Suprapubic skin (tissue), 4 donors: ENCODE results near the gene ZNF181. TPM values are rescaled to one million over a fixed set of nuclear protein-coding genes. Genes with fewer than 3 reads are reported as not detected.

Experiments used
- DNase-seq, 2 donors: peaks; one replicate each; pipeline ENCODE4 v3.0.0-alpha.2; 2019; ENCODE audit warnings: low spot score in 2 of 2
- H3K27ac ChIP-seq: fragments of 200-600 bp; sonication (generic); one replicate; pipeline ENCODE4 v1.5.1; 2019
- H3K27me3 ChIP-seq: fragments of 200-600 bp; sonication (generic); one replicate; pipeline ENCODE4 v1.5.1; 2019
- H3K36me3 ChIP-seq: fragments of 200-600 bp; sonication (generic); one replicate; pipeline ENCODE4 v1.5.1; 2019
- H3K4me1 ChIP-seq: fragments of 200-600 bp; sonication (generic); one replicate; pipeline ENCODE4 v1.5.1; 2019
- H3K4me3 ChIP-seq: fragments of 200-600 bp; sonication (generic); one replicate; pipeline ENCODE4 v1.5.1; 2019; ENCODE audit warnings: mild to moderate bottlenecking
- H3K9me3 ChIP-seq: fragments of 200-600 bp; sonication (generic); one replicate; pipeline ENCODE4 v1.5.1; 2019
- CTCF ChIP-seq, 2 donors: fragments of 200-600 bp in 1 of 2; fragments of 450-650 bp in 1 of 2; sonication (generic) in 1 of 2; IDR thresholded peaks; one replicate each; pipeline ENCODE4 v1.5.1; 2016 to 2019; ENCODE audit warnings: antibody characterized with exemption in 2 of 2, mild to moderate bottlenecking in 1 of 2, moderate library complexity in 1 of 2
- EP300 ChIP-seq: sonication (generic); formaldehyde crosslinking; IDR thresholded peaks from one replicate; pipeline ENCODE4 v1.6.1; 2017; ENCODE audit warnings: antibody characterized with exemption
- POLR2A ChIP-seq, 2 donors: fragments of 450-650 bp; IDR thresholded peaks; one replicate each; pipeline ENCODE4 v1.6.1; 2017; ENCODE audit warnings: antibody characterized with exemption in 2 of 2, mild to moderate bottlenecking in 2 of 2, moderate library complexity in 2 of 2
- POLR2AphosphoS5 ChIP-seq, 3 donors: sonication (generic); formaldehyde crosslinking; IDR thresholded peaks; one replicate each; pipeline ENCODE4 v1.6.1; 2017; ENCODE audit warnings: antibody characterized with exemption in 3 of 3
- WGBS: methylation state at CpG from one replicate; pipeline ENCODE4 v1.1.5; 2018; 5-methylcytosine and 5-hydroxymethylcytosine counted together
- total RNA-seq, 4 donors: library from RNA; depleted of rRNA; stranded (reverse); fragments of >200 nt; gene quantifications; one replicate each; pipeline ENCODE4 v1.1.0, GENCODE V29; 2016

Gene ZNF181
- total RNA-seq, 4 donors from 2014 or later, result 9.2 to 28.3 (median 18.4) TPM

GRCh38 chr19:34773555-34773864 lies 39.5 kb downstream of the ZNF181 start:
- Histone ChIP-seq H3K4me3 (peak overlapping the region; percentile 94), H3K27me3 (no peaks in the 10 kb centered on the region), H3K9me3 (no peaks in the 10 kb centered on the region), H3K27ac (no peak overlapping the region), H3K4me1 (peaks cover 15% of the 10 kb centered on the region), H3K36me3 (peaks cover 13% of the 10 kb centered on the region)
- no peak for DNase-seq
- WGBS, result 62% methylated on average over 2 of the region's 2 CpGs
- TF ChIP-seq POLR2AphosphoS5 (IDR thresholded peaks at IDR 0.05) (no peak), CTCF (IDR thresholded peaks at IDR 0.05) (no peak), EP300 (no peak), POLR2A (IDR thresholded peaks at IDR 0.05) (no peak)

- 71% methylated on average over 2 of the region's 2 CpGs for WGBS
- DNase-seq, result no peak
- H3K4me3 ChIP-seq, result no peak overlapping the region
- no peaks in the 10 kb centered on the region for H3K36me3 ChIP-seq
- TF ChIP-seq POLR2A (IDR thresholded peaks at IDR 0.05) (no peak), EP300 (no peak), CTCF (IDR thresholded peaks at IDR 0.05) (no peak), POLR2AphosphoS5 (IDR thresholded peaks at IDR 0.05) (no peak)
- no peaks in the 10 kb centered on the region for H3K9me3 ChIP-seq
- H3K27ac ChIP-seq, result no peak overlapping the region
- peaks cover 15% of the 10 kb centered on the region for H3K4me1 ChIP-seq
- no peaks in the 10 kb centered on the region for H3K27me3 ChIP-seq
Observed at GRCh38 chr19:34774857-34775256, 40.8 kb downstream of the ZNF181 start.

- no peaks in the 10 kb centered on the region for H3K9me3 ChIP-seq
- DNase-seq, result no peak
- H3K4me1 ChIP-seq, result peaks cover 1% of the 10 kb centered on the region
- no peak for TF ChIP-seq POLR2AphosphoS5 (IDR thresholded peaks at IDR 0.05)
- TF ChIP-seq POLR2A (IDR thresholded peaks at IDR 0.05), result no peak
- TF ChIP-seq EP300, result no peak
- no peak for TF ChIP-seq CTCF (IDR thresholded peaks at IDR 0.05)
- H3K27me3 ChIP-seq, result no peaks in the 10 kb centered on the region
- no peak overlapping the region for H3K4me3 ChIP-seq
- no peak overlapping the region for H3K27ac ChIP-seq
- H3K36me3 ChIP-seq, result no peaks in the 10 kb centered on the region
- 79% methylated on average over 2 of the region's 2 CpGs for WGBS
Observed at GRCh38 chr19:34778342-34778741, 44.3 kb downstream of the ZNF181 start.

- no peak for DNase-seq
- H3K27me3 ChIP-seq, result no peaks in the 10 kb centered on the region
- no peaks in the 10 kb centered on the region for H3K36me3 ChIP-seq
- TF ChIP-seq POLR2A (IDR thresholded peaks at IDR 0.05) (no peak), CTCF (IDR thresholded peaks at IDR 0.05) (no peak), EP300 (no peak), POLR2AphosphoS5 (IDR thresholded peaks at IDR 0.05) (no peak)
- no peaks in the 10 kb centered on the region for H3K9me3 ChIP-seq
- no peak overlapping the region for H3K27ac ChIP-seq
- H3K4me1 ChIP-seq, result no peaks in the 10 kb centered on the region
- 77% methylated on average over 3 of the region's 3 CpGs for WGBS
- H3K4me3 ChIP-seq, result no peak overlapping the region
Observed at GRCh38 chr19:34779652-34780051, 45.6 kb downstream of the ZNF181 start.

GRCh38 chr19:34786236-34786635 lies 52.2 kb downstream of the ZNF181 start:
- WGBS, result 79% methylated on average over 5 of the region's 5 CpGs
- TF ChIP-seq POLR2A (IDR thresholded peaks at IDR 0.05) (no peak), POLR2AphosphoS5 (IDR thresholded peaks at IDR 0.05) (no peak), EP300 (no peak), CTCF (IDR thresholded peaks at IDR 0.05) (no peak)
- no peaks in the 10 kb centered on the region for H3K27me3 ChIP-seq

More at GRCh38 chr19:34786236-34786635, 52.2 kb downstream of the ZNF181 start:
- Histone ChIP-seq H3K4me3 (no peak overlapping the region), H3K36me3 (no peaks in the 10 kb centered on the region), H3K9me3 (no peaks in the 10 kb centered on the region), H3K4me1 (no peaks in the 10 kb centered on the region), H3K27ac (no peak overlapping the region)
- DNase-seq, result no peak
